K562 (cell line): ENCODE measurements around the gene KLHL12. TPM values are rescaled to one million over a fixed set of nuclear protein-coding genes. Genes with fewer than 3 reads are reported as not detected.
A peak's percentile ranks its signal among the peaks of the same experiment; 100 is the strongest.

Experiments used
- CBFA2T3 ChIP-seq: fragments of 450-650 bp; IDR thresholded peaks from 2 replicates; pipeline ENCODE4 v1.6.1; 2017
- DIDO1 ChIP-seq: fragments of 450-650 bp; IDR thresholded peaks from 2 replicates; pipeline ENCODE4 v1.6.1; 2016; ENCODE audit warnings: low read depth, missing biosample characterization, missing genetic modification characterization
- E2F8 ChIP-seq: fragments of 450-650 bp; IDR thresholded peaks from 2 replicates; pipeline ENCODE4 v1.7.1; 2018; ENCODE audit warnings: mild to moderate bottlenecking, low read depth; ENCODE audit not compliant: partially characterized antibody
- EHMT2 ChIP-seq: fragments of 450-650 bp; IDR thresholded peaks from 2 replicates; pipeline ENCODE4 v1.6.1; 2018; ENCODE audit warnings: antibody characterized with exemption
- MBD2 ChIP-seq: sonication (generic); IDR thresholded peaks from 2 replicates; pipeline ENCODE4 v1.6.1; 2016; ENCODE audit warnings: low read depth, borderline replicate concordance
- MEF2A ChIP-seq: IDR thresholded peaks from 2 replicates; pipeline ENCODE4 v1.6.1; 2011; ENCODE audit warnings: low read depth, mild to moderate bottlenecking, low read length, moderate library complexity; ENCODE audit not compliant: control insufficient read depth
- MEIS2 ChIP-seq: fragments of 450-650 bp; IDR thresholded peaks from 2 replicates; pipeline ENCODE4 v1.6.1; 2014; ENCODE audit warnings: mild to moderate bottlenecking; ENCODE audit not compliant: partially characterized antibody
- NFE2 ChIP-seq: IDR thresholded peaks from 2 replicates; pipeline ENCODE4 v1.6.1; 2014; ENCODE audit warnings: antibody characterized with exemption, low read depth
- NONO ChIP-seq, 2 experiments: fragments of 200-400 bp in 1 of 2; fragments of 450-650 bp in 1 of 2; formaldehyde crosslinking in 1 of 2; IDR thresholded peaks; 2 replicates each; pipeline ENCODE4 v1.6.1; 2017; ENCODE audit warnings: low read depth in 2 of 2, mild to moderate bottlenecking in 2 of 2, moderate library complexity in 2 of 2, low read length in 1 of 2
- PHF20 ChIP-seq: fragments of 450-650 bp; IDR thresholded peaks from 2 replicates; pipeline ENCODE4 v1.6.1; 2018; ENCODE audit not compliant: partially characterized antibody
- PKNOX1 ChIP-seq: fragments of 450-650 bp; IDR thresholded peaks from 2 replicates; pipeline ENCODE4 v1.6.1; 2016
- RAD51 ChIP-seq: fragments of 450-650 bp; IDR thresholded peaks from 2 replicates; pipeline ENCODE4 v1.7.1; 2016; ENCODE audit warnings: low read depth, mild to moderate bottlenecking, borderline replicate concordance
- RBM14 ChIP-seq: fragments of 200-400 bp; formaldehyde crosslinking; IDR thresholded peaks from 2 replicates; pipeline ENCODE4 v1.6.1; 2018; ENCODE audit warnings: low read depth, mild to moderate bottlenecking, low read length, moderate library complexity, borderline replicate concordance; ENCODE audit not compliant: insufficient read depth
- SNRNP70 ChIP-seq: fragments of 200-400 bp; formaldehyde crosslinking; optimal IDR thresholded peaks from 2 replicates; pipeline ENCODE3; 2017; ENCODE audit warnings: low read depth, low read length
- TAF15 ChIP-seq: fragments of 200-400 bp; formaldehyde crosslinking; IDR thresholded peaks from 2 replicates; pipeline ENCODE4 v1.6.1; 2017; ENCODE audit warnings: mild to moderate bottlenecking, low read depth, low read length, moderate library complexity
- ZFP1 ChIP-seq: fragments of 450-650 bp; formaldehyde crosslinking; IDR thresholded peaks from 2 replicates; pipeline ENCODE4 v1.4.0; 2020; ENCODE audit warnings: mild to moderate bottlenecking, mixed read lengths
- ZHX1 ChIP-seq: fragments of 150-350 bp; conservative IDR thresholded peaks from 2 replicates; pipeline ENCODE4 v1.6.1; 2014; ENCODE audit warnings: low read length
- ZNF77 ChIP-seq: fragments of 250-450 bp; sonication (Bioruptor Pico); IDR thresholded peaks from 2 replicates; pipeline ENCODE4 v1.5.0; 2020
- polyA plus RNA-seq, 8 experiments: library from polyadenylated mRNA; depleted of rRNA in 4 of 8; stranded (reverse) in 5 of 8; unstranded in 3 of 8; fragments of >200 nt; fragmentation: Nextera tagmentation in 2 of 8; fragmentation: Illumina TruSeq in 1 of 8; extraction: Ambion mirVana in 2 of 8; extraction: Trizol in 1 of 8; gene quantifications; 2 replicates each; pipeline versions ENCODE4 v1.2.1 to v1.2.3, GENCODE V29; 2011 to 2014; ENCODE audit warnings: inconsistent platforms in 1 of 8, missing spikeins in 1 of 8
- total RNA-seq, 7 experiments: library from RNA; depleted of rRNA in 6 of 7; stranded (reverse); fragments of >200 nt in 6 of 7; fragmentation: Illumina TruSeq in 2 of 7; extraction: Trizol in 2 of 7; gene quantifications; 2 replicates each; pipeline versions ENCODE4 v1.2.1 to v1.2.3, GENCODE V29; 2011 to 2021; ENCODE audit warnings: low replicate concordance in 1 of 7

The KLHL12 gene
- total and polyA plus RNA-seq, 9 of the 15 experiments (the other 6 are each of a cell fraction or from before 2014, with no cell fraction given) = 23.1 to 85.1 (median 35.0) TPM

GRCh38 chr1:202926581-202927491 lies at the start of gene KLHL12 (continued):
- 0 out of 2 replicates have a peak, but pooled peaks have one; percentile 67 for TF ChIP-seq ZHX1
- 0 out of 2 replicates have a peak, but pooled peaks have one; percentile 76 for TF ChIP-seq RBM14
- TF ChIP-seq MBD2 = peak; percentile 79; the same call in 1 of the 2 replicates
- TF ChIP-seq MEF2A = peak; percentile 51
- TF ChIP-seq E2F8 = peak; percentile 71
- peak; percentile 30 to 84; a peak in 1 of 4 replicates for TF ChIP-seq NONO (IDR thresholded peaks at IDR 0.05; ENCODE audit: low read depth in 2 of 2, low read length in 1 of 2)
- TF ChIP-seq EHMT2 = no peak
- TF ChIP-seq MEIS2 = peak; percentile 33
- peak; percentile 83 for TF ChIP-seq PKNOX1
- 0 out of 2 replicates have a peak, but pooled peaks have one; percentile 62 for TF ChIP-seq TAF15
- TF ChIP-seq DIDO1 (tag) = peak; percentile 93
- TF ChIP-seq ZNF77 (CRISPR knock-in tag) = no peak
- TF ChIP-seq RAD51 = peak; percentile 100
- no peak for TF ChIP-seq ZFP1 (CRISPR knock-in tag)
- TF ChIP-seq PHF20 = peak; percentile 99
- no peak for TF ChIP-seq SNRNP70
- peak; percentile 37; the same call in 1 of the 2 replicates for TF ChIP-seq NFE2
- TF ChIP-seq CBFA2T3 = peak; percentile 53; the same call in 1 of the 2 replicates
- TF ChIP-seq, all 486 proteins: peak for 226
